ENCODE measurements around the gene SIDT1.

Gene SIDT1

DNA sequence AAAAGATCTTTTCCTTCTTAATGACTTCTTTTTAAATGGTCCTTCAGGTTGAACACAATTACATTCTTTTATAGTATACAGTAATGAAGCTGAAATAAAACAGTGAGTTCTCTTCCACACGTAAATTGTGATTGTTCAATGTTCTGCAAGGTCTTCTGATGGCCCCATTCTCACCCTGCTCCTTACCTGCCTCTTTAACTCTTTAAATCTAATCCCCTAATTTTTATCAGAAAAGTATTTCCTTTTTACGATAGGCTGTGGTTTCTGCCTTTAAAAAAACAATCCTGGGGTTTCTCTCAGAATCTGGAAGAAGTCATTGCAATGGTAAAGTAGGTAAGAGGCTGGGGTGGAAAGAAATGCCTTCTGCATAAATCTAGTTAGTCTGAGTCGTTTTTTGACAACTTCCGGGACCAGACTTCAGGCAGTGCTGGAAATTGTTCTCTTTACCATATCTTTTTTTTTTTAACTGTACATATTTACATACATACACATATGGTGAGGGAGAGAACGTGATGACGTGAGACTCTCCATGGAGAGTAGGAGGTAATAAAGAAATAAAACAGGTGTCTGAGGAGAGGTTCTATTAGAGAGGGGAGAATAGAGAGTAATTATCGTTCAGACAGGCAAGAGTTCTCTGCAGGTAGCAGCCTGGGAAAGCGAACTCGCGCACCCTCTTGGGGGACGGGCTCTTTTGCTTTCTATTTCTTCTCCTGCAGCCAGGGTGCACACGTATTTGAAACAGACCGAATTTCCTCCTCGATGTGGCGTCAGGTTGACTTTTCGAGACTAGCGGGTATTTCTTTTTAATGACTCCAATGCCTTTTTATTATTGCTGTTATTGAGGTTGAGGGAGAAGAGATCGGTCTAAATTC, at the start of gene SIDT1:
SIDT1 (plus strand) TSS at position 730 of the 872 bp plus-strand sequence. CDS start 467 bp downstream, outside the sequence.
- peak; percentile 7 for TF ChIP-seq CTCF (IDR thresholded peaks at IDR 0.05; ENCODE audit: low read length, missing control alignments)
- no peak for DNase-seq (ENCODE audit: low read depth)

DNA sequence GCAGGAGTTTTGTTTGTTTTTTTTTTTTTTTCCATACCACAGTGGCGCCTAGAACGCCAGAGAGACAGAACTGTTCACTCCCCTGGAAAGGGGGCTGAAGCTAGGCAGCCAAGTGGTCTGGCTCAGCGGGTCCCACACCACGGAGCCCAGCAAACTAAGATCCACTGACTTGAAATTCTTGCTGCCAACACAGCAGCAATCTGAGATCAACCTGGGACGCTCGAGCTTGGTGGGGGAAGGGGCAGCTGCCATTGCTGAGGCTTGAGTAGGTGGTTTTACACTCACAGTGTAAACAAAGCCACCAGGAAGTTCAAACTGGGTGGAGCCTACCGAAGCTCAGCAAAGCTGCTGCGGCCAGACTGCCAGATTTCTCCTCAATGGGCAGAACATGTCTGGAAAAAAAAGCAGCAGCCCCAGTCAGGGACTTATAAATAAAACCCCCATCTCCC, 47.2 kb upstream of the SIDT1 start:
- H3K4me3 ChIP-seq (replicated peaks; ENCODE audit: low read depth, low read length) = no peak overlapping the region
- TF ChIP-seq CTCF (IDR thresholded peaks at IDR 0.05; ENCODE audit: low read length, missing control alignments) = no peak
- DNase-seq (ENCODE audit: low read depth) = no peak

More for the DNA sequence above, at the start of gene SIDT1:
- peak within 1 kb of the TSS; percentile 54 for H3K4me3 ChIP-seq (replicated peaks; ENCODE audit: low read depth, low read length)

- H3K4me3 ChIP-seq (replicated peaks; ENCODE audit: low read depth, low read length) = no peak overlapping the region
- peak; percentile 42 for TF ChIP-seq CTCF (IDR thresholded peaks at IDR 0.05; ENCODE audit: low read length, missing control alignments)
- DNase-seq (ENCODE audit: low read depth) = peak; percentile 53
Observed at GRCh38 chr3:113495035-113495434, 37.3 kb upstream of the SIDT1 start.

GRCh38 chr3:113496924-113497323, 35.4 kb upstream of the SIDT1 start:
- TF ChIP-seq CTCF (IDR thresholded peaks at IDR 0.05; ENCODE audit: low read length, missing control alignments) = no peak
- DNase-seq (ENCODE audit: low read depth) = peak; percentile 68
- H3K4me3 ChIP-seq (replicated peaks; ENCODE audit: low read depth, low read length) = no peak overlapping the region

GRCh38 chr3:113498221-113499005, 33.9 kb upstream of the SIDT1 start:
- H3K4me3 ChIP-seq (replicated peaks; ENCODE audit: low read depth, low read length) = no peak overlapping the region
- peak; percentile 74 for DNase-seq (ENCODE audit: low read depth)
- no peak for TF ChIP-seq CTCF (IDR thresholded peaks at IDR 0.05; ENCODE audit: low read length, missing control alignments)

DNA sequence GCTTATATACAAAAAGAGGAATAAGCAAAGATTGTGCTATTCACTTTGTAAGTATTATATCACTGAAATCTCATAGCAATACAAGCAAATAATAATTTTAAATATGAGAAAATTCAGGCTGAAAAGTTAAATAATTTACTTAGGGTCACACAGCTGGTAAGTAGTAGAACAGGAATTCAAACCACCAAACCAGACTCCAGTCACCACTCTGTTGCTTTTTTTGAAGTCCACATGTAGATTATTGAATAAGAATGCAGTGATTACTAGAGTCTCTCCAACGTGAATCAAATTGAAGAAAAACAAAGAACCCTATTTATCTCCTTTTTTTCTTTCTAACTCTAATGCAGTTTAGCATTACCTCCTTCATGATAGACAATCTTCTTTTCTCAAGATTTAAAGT, 33.3 kb upstream of the SIDT1 start:
- DNase-seq (ENCODE audit: low read depth) = no peak
- TF ChIP-seq CTCF (IDR thresholded peaks at IDR 0.05; ENCODE audit: low read length, missing control alignments) = no peak
- H3K4me3 ChIP-seq (replicated peaks; ENCODE audit: low read depth, low read length) = no peak overlapping the region

Data from fibroblast of pulmonary artery (primary cell).